Measurements from ENCODE around the gene CSNK1G2. TPM values are rescaled to one million over a fixed set of nuclear protein-coding genes. Genes with fewer than 3 reads are reported as not detected.

Gene CSNK1G2
- total RNA-seq, 1 donor from 2014 or later = 24.5 TPM

DNA sequence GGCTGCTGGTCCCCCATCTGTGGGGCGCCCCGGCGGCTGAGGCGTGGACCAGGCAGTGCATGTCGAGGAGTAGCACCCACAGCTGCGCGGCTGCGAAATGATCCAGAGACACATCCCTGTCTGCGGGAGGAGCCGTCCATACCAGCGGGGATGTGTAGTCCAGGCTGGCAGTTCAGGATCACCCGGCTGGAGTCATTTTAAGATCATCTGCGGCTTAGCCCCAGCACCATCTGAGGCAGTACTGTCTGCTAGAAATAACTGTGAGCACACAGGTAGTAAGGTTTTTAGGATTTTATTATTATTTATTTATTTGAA, 32.7 kb upstream of the CSNK1G2 start:
- TF ChIP-seq, protein P1, sequence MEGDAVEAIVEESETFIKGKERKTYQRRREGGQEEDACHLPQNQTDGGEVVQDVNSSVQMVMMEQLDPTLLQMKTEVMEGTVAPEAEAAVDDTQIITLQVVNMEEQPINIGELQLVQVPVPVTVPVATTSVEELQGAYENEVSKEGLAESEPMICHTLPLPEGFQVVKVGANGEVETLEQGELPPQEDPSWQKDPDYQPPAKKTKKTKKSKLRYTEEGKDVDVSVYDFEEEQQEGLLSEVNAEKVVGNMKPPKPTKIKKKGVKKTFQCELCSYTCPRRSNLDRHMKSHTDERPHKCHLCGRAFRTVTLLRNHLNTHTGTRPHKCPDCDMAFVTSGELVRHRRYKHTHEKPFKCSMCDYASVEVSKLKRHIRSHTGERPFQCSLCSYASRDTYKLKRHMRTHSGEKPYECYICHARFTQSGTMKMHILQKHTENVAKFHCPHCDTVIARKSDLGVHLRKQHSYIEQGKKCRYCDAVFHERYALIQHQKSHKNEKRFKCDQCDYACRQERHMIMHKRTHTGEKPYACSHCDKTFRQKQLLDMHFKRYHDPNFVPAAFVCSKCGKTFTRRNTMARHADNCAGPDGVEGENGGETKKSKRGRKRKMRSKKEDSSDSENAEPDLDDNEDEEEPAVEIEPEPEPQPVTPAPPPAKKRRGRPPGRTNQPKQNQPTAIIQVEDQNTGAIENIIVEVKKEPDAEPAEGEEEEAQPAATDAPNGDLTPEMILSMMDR (IDR thresholded peaks at IDR 0.05; ENCODE audit: borderline replicate concordance) = no peak
- peaks cover 19% of the 10 kb centered on the region for H3K4me1 ChIP-seq
- H3K27me3 ChIP-seq (ENCODE audit: low read depth) = no peaks in the 10 kb centered on the region
- no peaks in the 10 kb centered on the region for H3K9me3 ChIP-seq (replicated peaks)
- no peak overlapping the region for H3K27ac ChIP-seq (replicated peaks)
- H3K36me3 ChIP-seq = peaks cover 17% of the 10 kb centered on the region
- intact Hi-C loops (cut with micrococcal nuclease) = no loop called here
- no peak for DNase-seq
- H3K4me3 ChIP-seq = no peak overlapping the region

DNA sequence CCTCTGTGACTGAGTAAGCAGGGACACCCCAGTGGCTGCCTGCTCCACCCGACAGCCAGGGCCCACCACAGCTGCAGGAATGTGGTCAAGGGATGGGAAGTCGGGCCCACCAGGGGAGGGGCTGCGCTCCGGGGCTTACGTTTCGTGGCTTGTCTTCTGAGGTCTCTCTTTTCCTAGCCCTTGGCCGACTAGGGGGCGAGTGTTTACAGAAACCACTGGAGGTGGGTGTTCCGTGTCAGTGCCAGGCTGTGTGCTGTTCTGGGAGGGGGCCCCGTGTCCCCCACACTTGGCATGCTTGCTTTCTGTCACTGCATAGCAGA, 31.3 kb upstream of the CSNK1G2 start:
- TF ChIP-seq, protein P1 (IDR thresholded peaks at IDR 0.05; ENCODE audit: borderline replicate concordance) = no peak
- Histone ChIP-seq H3K4me1 (peaks cover 16% of the 10 kb centered on the region), H3K9me3 (replicated peaks) (no peaks in the 10 kb centered on the region), H3K4me3 (no peak overlapping the region), H3K27me3 (ENCODE audit: low read depth) (no peaks in the 10 kb centered on the region), H3K36me3 (peaks cover 24% of the 10 kb centered on the region), H3K27ac (replicated peaks) (no peak overlapping the region)
- no peak for DNase-seq
- intact Hi-C loops (cut with micrococcal nuclease) = no loop called here

DNA sequence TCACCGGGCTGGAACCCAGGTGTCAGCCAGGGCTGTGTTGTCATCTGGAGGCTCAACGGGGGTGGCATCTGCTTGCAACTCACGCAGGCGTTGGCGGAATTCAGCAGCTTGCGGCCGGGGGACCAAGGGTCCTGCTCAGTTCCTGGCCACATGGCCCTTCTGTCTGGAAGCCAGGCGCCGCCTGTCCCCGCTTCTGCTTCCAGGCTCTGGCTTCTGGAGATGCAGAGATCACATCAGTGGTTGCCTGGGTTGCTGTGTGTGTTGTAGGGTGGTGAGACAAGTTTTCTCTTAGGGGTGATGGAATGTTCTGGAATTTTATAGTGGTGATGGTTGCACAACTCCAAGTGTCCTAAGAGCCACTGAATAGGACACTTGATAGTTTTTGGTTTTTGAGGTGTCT, 30.8 kb upstream of the CSNK1G2 start:
- no peaks in the 10 kb centered on the region for H3K9me3 ChIP-seq (replicated peaks)
- H3K4me1 ChIP-seq = peaks cover 13% of the 10 kb centered on the region
- no peak for DNase-seq
- TF ChIP-seq, protein P1 (IDR thresholded peaks at IDR 0.05; ENCODE audit: borderline replicate concordance) = no peak
- H3K27ac ChIP-seq (replicated peaks) = no peak overlapping the region
- no peaks in the 10 kb centered on the region for H3K27me3 ChIP-seq (ENCODE audit: low read depth)
- peaks cover 28% of the 10 kb centered on the region for H3K36me3 ChIP-seq
- H3K4me3 ChIP-seq = no peak overlapping the region
- intact Hi-C loops (cut with micrococcal nuclease) = no loop called here

DNA sequence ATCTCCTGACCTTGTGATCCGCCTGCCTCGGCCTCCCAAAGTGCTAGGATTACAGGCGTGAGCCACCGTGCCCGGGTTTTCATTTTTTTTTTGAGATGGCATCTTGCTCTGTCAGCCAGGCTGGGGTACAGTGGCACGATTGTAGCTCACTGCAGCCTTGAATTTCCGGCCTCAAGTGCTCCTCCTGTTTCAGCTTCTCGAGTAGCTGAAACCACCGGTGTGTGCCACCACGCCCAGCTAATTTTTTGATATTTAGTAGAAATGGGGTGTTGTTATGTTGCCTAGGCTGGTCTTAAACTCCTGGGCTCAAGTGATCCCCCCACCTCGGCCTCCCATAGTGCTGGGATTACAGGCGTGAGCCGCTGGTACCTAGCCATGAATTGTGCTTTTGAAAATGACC, 29.9 kb upstream of the CSNK1G2 start:
- Histone ChIP-seq H3K4me3 (no peak overlapping the region), H3K27ac (replicated peaks) (no peak overlapping the region)
- intact Hi-C loops (cut with micrococcal nuclease) = no loop called here

DNA sequence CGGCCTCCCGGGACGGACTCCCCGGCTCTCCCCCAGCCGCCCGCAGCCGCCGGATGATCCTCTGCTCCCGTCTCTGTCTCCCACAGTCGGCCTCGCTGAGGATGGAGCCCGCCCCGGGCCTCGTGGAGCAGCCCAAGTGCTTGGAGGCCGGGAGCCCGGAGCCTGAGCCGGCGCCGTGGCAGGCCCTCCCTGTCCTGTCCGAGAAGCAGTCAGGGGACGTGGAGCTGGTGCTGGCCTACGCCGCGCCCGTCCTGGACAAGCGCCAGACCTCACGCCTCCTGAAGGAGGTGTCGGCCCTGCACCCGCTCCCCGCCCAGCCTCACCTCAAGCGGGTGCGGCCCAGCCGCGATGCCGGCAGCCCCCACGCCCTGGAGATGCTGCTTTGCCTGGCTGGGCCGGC, 29.0 kb upstream of the CSNK1G2 start:
- peaks cover 29% of the 10 kb centered on the region for H3K36me3 ChIP-seq
- no peaks in the 10 kb centered on the region for H3K27me3 ChIP-seq (ENCODE audit: low read depth)
- no peak overlapping the region for H3K4me3 ChIP-seq
- no peak for DNase-seq
- intact Hi-C loops (cut with micrococcal nuclease) = no loop called here
- no peak overlapping the region for H3K27ac ChIP-seq (replicated peaks)
- H3K9me3 ChIP-seq (replicated peaks) = no peaks in the 10 kb centered on the region
- TF ChIP-seq, protein P1 (IDR thresholded peaks at IDR 0.05; ENCODE audit: borderline replicate concordance) = no peak
- peaks cover 7% of the 10 kb centered on the region for H3K4me1 ChIP-seq

More for the DNA sequence above, 29.9 kb upstream of the CSNK1G2 start:
- Histone ChIP-seq H3K9me3 (replicated peaks) (no peaks in the 10 kb centered on the region), H3K4me1 (peaks cover 9% of the 10 kb centered on the region), H3K36me3 (peaks cover 29% of the 10 kb centered on the region), H3K27me3 (ENCODE audit: low read depth) (no peaks in the 10 kb centered on the region)
- DNase-seq = no peak
- TF ChIP-seq, protein P1 (IDR thresholded peaks at IDR 0.05; ENCODE audit: borderline replicate concordance) = no peak
